ENCODE results near the gene RPL27. TPM values are rescaled to one million over a fixed set of nuclear protein-coding genes. Genes with fewer than 3 reads are reported as not detected.

Gene RPL27
- total RNA-seq, 2 donors from 2014 or later = 1,154 to 1,186 TPM

GRCh38 chr17:43040655-43041054, 42.4 kb downstream of the RPL27 start:
- no peak overlapping the region for H3K4me3 Mint-ChIP-seq
- no peaks in the 10 kb centered on the region for H3K27me3 Mint-ChIP-seq
- no peak overlapping the region for H3K27ac Mint-ChIP-seq

GRCh38 chr17:43042025-43042628, 43.9 kb downstream of the RPL27 start:
- no peaks in the 10 kb centered on the region for H3K9me3 Mint-ChIP-seq
- H3K4me3 Mint-ChIP-seq = no peak overlapping the region
- H3K4me1 Mint-ChIP-seq = no peaks in the 10 kb centered on the region
- H3K27me3 Mint-ChIP-seq = no peaks in the 10 kb centered on the region
- peaks cover 16% of the 10 kb centered on the region for H3K36me3 Mint-ChIP-seq (ENCODE audit: low read depth)
- H3K27ac Mint-ChIP-seq = peak overlapping the region; percentile 1
- no peak for ATAC-seq (replicated peaks)

More at GRCh38 chr17:43040655-43041054, 42.4 kb downstream of the RPL27 start:
- no peak for ATAC-seq (replicated peaks)
- H3K4me1 Mint-ChIP-seq = no peaks in the 10 kb centered on the region
- H3K9me3 Mint-ChIP-seq = no peaks in the 10 kb centered on the region
- peaks cover 9% of the 10 kb centered on the region for H3K36me3 Mint-ChIP-seq (ENCODE audit: low read depth)

DNA sequence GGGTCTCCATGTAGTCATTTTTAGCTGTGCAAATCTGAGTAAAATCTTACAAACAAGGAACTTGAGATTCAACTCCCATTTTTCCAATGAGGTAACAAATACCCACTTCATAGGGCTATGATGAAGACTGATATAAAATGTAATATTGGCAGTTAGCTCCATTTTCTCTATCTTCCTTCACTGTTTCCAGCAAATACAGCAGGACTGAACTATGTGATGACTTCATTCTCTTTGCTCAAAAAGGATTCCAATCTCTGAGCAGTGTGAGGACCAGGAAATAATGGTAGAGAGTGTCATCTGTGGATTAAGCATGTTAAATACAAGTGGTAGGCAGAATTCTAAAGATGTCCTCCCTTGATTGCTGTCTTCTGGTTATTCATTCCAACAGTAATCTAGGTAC, 45.1 kb downstream of the RPL27 start:
- no peak for ATAC-seq (replicated peaks)
- peaks cover 28% of the 10 kb centered on the region for H3K36me3 Mint-ChIP-seq (ENCODE audit: low read depth)
- H3K4me3 Mint-ChIP-seq = no peak overlapping the region
- H3K27ac Mint-ChIP-seq = no peak overlapping the region
- no peaks in the 10 kb centered on the region for H3K27me3 Mint-ChIP-seq
- no peaks in the 10 kb centered on the region for H3K4me1 Mint-ChIP-seq
- no peaks in the 10 kb centered on the region for H3K9me3 Mint-ChIP-seq

- Mint-ChIP-seq H3K4me1 (no peaks in the 10 kb centered on the region), H3K36me3 (ENCODE audit: low read depth) (peaks cover 35% of the 10 kb centered on the region), H3K4me3 (no peak overlapping the region), H3K27ac (no peak overlapping the region), H3K27me3 (no peaks in the 10 kb centered on the region), H3K9me3 (no peaks in the 10 kb centered on the region)
- no peak for ATAC-seq (replicated peaks)
These were observed 45.8 kb downstream of the RPL27 start for GRCh38 chr17:43044024-43044423.

DNA sequence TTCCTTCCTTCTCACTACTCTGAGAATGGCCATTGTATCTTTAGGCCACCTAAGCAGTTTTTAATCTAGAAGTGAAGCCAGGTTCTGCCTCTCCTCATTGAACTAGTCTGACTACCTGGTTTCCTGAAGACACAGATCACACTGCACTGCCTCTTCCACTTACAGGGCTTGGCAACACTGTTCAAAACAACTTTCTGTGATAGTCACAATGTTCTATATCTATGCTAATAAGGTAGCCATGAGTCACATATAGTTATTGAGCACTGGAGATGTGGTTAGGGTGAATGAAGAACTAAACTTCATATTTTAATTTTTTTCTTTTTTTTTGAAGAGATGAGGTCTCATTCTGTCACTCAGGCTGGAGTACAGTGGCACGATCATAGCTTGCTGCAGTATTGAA, 53.8 kb downstream of the RPL27 start:
- no peaks in the 10 kb centered on the region for H3K4me1 Mint-ChIP-seq
- ATAC-seq (replicated peaks) = no peak
- H3K27me3 Mint-ChIP-seq = no peaks in the 10 kb centered on the region
- no peak overlapping the region for H3K4me3 Mint-ChIP-seq
- H3K9me3 Mint-ChIP-seq = no peaks in the 10 kb centered on the region
- no peak overlapping the region for H3K27ac Mint-ChIP-seq
- H3K36me3 Mint-ChIP-seq (ENCODE audit: low read depth) = peaks cover 98% of the 10 kb centered on the region

Other genes starting within 250 kb of the RPL27 start
- not detected for gene RAMP2, start 237.2 kb upstream of the RPL27 start, total RNA-seq
- gene VPS25, start 225.0 kb upstream of the RPL27 start, total RNA-seq = 10 to 100 TPM; 39.3 to 47.5 TPM
- 1 to 10 TPM in 1 of 2 donors, under 1 TPM in 1; 0.41 to 1.5 TPM for gene WNK4, start 217.8 kb upstream of the RPL27 start, total RNA-seq
- 10 to 100 TPM; 18.6 to 31.2 TPM for gene COA3, start 199.7 kb upstream of the RPL27 start, total RNA-seq
- under 1 TPM in 1 of 2 donors, not detected in 1; 0.24 TPM for gene CNTD1, start 199.6 kb upstream of the RPL27 start, total RNA-seq
- gene BECN1, start 174.1 kb upstream of the RPL27 start, total RNA-seq = 10 to 100 TPM; 62.3 to 98.2 TPM
- gene PSME3, start 165.0 kb upstream of the RPL27 start, total RNA-seq = 100 to 1,000 TPM in 1 of 2 donors, 10 to 100 TPM in 1; 56.5 to 159 TPM
- 1 to 10 TPM; 2.0 to 3.4 TPM for gene AOC2, start 153.8 kb upstream of the RPL27 start, total RNA-seq
- gene AOC3, start 147.2 kb upstream of the RPL27 start, total RNA-seq = 1 to 10 TPM; 2.2 to 3.0 TPM
- gene G6PC1, start 97.6 kb upstream of the RPL27 start, total RNA-seq = not detected
- gene AARSD1, start 34.0 kb upstream of the RPL27 start, total RNA-seq = 10 to 100 TPM; 58.5 to 61.3 TPM
- gene PTGES3L, start 18.3 kb upstream of the RPL27 start, total RNA-seq = 1 to 10 TPM; 1.4 to 2.7 TPM
- 10 to 100 TPM; 15.7 to 21.9 TPM for gene RUNDC1, start 17.9 kb upstream of the RPL27 start, total RNA-seq
- 10 to 100 TPM; 38.4 to 45.4 TPM for gene IFI35, start 8.4 kb downstream of the RPL27 start, total RNA-seq
- gene VAT1, start 24.0 kb downstream of the RPL27 start, total RNA-seq = 10 to 100 TPM; 30.9 to 36.5 TPM
- gene RND2, start 26.8 kb downstream of the RPL27 start, total RNA-seq = not detected
- gene BRCA1, start 126.9 kb downstream of the RPL27 start, total RNA-seq = 10 to 100 TPM; 80.3 to 93.4 TPM
- gene NBR1, start 172.8 kb downstream of the RPL27 start, total RNA-seq = 10 to 100 TPM; 47.2 to 83.1 TPM
- gene TMEM106A, start 213.5 kb downstream of the RPL27 start, total RNA-seq = 10 to 100 TPM in 1 of 2 donors, 1 to 10 TPM in 1; 9.5 to 28.4 TPM
- gene CCDC200, start 230.2 kb downstream of the RPL27 start, total RNA-seq = 1 to 10 TPM in 1 of 2 donors, not detected in 1; 1.1 TPM
- gene RNU2-1, start 235.6 kb downstream of the RPL27 start, total RNA-seq = 1,000 to 10,000 TPM; 5,691 to 6,034 TPM

All from activated T-helper 17 cell treated with anti-CD3 and anti-CD28 coated beads, Interleukin-2, amount 50 U/mL, for 72 hours (primary cell).